GM18499 (cell line): Measurements from ENCODE around the gene BMP8A.
"Not testable (repeated sequence)": the region's sequence is repeated elsewhere in the genome, so short reads cannot be mapped to it uniquely, and the experiment has no call there.

Experiments used
- ATAC-seq: cut with Tn5 transposase; IDR thresholded peaks from one replicate; pipeline ENCODE4 v1.9.1; 2021; ENCODE audit warnings: moderate number of reproducible peaks; ENCODE audit not compliant: insufficient read depth, unreplicated experiment

BMP8A gene

GRCh38 chr1:39525366-39526165 is 34.1 kb downstream of the BMP8A start:
- no peak for ATAC-seq

- no peak for ATAC-seq
Measured at GRCh38 chr1:39526466-39527189, 35.2 kb downstream of the BMP8A start.

GRCh38 chr1:39527190-39527579 is 35.7 kb downstream of the BMP8A start:
- not testable (repeated sequence) for ATAC-seq

GRCh38 chr1:39528082-39528481 is 36.6 kb downstream of the BMP8A start:
- ATAC-seq = no peak

GRCh38 chr1:39529901-39530535 is 38.6 kb downstream of the BMP8A start:
- ATAC-seq = no peak

GRCh38 chr1:39531526-39531925 is 40.1 kb downstream of the BMP8A start:
- ATAC-seq = no peak

GRCh38 chr1:39533442-39533841 is 42.0 kb downstream of the BMP8A start:
- no peak for ATAC-seq

GRCh38 chr1:39538531-39539251 is 47.3 kb downstream of the BMP8A start:
- ATAC-seq = no peak

- no peak for ATAC-seq
Measured at GRCh38 chr1:39539252-39539790, 47.9 kb downstream of the BMP8A start.

- no peak for ATAC-seq
Measured at GRCh38 chr1:39540504-39541031, 49.1 kb downstream of the BMP8A start.

- ATAC-seq = no peak
Measured at GRCh38 chr1:39542924-39543323, 51.5 kb downstream of the BMP8A start.

GRCh38 chr1:39544327-39544726 is 52.9 kb downstream of the BMP8A start:
- no peak for ATAC-seq

- ATAC-seq = no peak
Measured at GRCh38 chr1:39545531-39545930, 54.1 kb downstream of the BMP8A start.

- no peak for ATAC-seq
Measured at GRCh38 chr1:39554277-39554676, 62.8 kb downstream of the BMP8A start.

GRCh38 chr1:39561279-39561678 is 69.8 kb downstream of the BMP8A start:
- no peak for ATAC-seq

- no peak for ATAC-seq
Measured at GRCh38 chr1:39562886-39563285, 71.5 kb downstream of the BMP8A start.

GRCh38 chr1:39563669-39564068 is 72.2 kb downstream of the BMP8A start:
- no peak for ATAC-seq

- ATAC-seq = no peak
Measured at GRCh38 chr1:39564340-39564739, 72.9 kb downstream of the BMP8A start.

GRCh38 chr1:39564941-39565340 is 73.5 kb downstream of the BMP8A start:
- ATAC-seq = no peak
